ENCODE measurements around the gene NFIB.

NFIB gene

GRCh38 chr9:14147738-14148137, 166.2 kb downstream of the NFIB start:
- no peak for DNase-seq (ENCODE audit: low spot score)

GRCh38 chr9:14146201-14146874, 167.6 kb downstream of the NFIB start:
- no peak for DNase-seq (ENCODE audit: low spot score)

GRCh38 chr9:14144215-14144614, 169.7 kb downstream of the NFIB start:
- DNase-seq (ENCODE audit: low spot score): no peak

DNA sequence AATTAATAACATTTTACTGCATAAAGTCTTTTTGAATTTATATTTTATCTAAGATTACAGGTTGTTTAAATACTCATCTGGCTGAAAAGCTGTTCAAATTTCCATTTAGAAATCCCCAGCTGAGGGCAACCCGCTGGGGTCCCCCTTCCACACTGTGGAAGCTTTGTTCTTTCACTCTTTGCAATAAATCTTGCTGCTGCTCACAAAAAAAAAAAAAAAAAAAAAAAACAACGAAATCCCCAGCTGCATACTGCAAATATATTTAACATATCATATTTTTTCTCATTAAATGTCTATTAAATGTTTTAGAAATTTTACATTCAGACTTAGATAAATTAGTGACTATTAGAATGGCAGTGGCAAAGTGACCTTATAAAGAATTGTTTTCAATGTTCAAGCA, 172.2 kb downstream of the NFIB start:
- no peak for DNase-seq (ENCODE audit: low spot score)

DNA sequence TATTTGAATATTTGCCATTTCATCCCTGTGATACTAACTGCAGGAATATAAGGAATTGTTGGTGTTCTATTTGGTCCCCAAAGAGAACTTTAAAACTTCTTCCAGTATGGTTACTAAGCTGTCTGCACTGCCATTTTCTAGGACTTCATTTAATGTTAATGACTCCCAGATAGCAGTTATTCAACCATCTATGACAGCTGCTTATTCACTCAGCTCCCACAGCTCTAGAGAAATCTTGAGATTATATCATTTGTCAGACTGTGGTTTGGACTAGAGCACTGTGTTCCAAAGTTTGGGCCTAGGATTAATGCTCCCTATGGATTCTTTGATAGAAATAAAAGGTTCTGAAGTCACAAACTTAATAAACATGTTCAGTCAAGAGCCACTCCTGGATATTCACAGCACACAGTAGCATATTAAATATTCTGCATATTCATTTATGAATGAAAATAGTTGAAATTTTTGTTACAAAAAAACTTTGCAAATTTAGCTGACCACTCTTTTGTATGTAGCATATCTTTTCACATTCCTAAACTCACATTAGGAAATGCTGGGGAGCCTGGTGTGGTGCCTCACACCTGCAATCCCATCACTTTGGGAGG, 173.7 kb downstream of the NFIB start:
- no peak for DNase-seq (ENCODE audit: low spot score)

DNA sequence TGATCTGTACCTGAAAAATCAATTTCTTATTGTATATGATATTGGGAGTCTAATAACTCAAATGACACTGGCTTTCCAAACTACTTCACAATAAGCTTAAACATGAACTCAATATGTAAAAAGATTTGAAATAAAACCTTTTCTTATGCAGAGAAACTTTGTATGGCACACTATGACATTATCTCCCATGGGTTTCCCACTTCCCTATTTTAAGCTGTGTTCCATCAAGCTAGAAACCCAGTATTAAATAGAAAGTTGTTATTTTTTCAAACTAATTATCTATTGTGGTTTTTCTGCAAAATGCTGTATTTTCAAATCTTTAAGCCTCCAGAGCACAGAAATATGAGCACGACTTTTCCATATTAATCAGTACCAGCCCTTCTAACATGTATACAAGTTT, 174.7 kb downstream of the NFIB start:
- no peak for DNase-seq (ENCODE audit: low spot score)

- DNase-seq (ENCODE audit: low spot score): no peak
Measured at GRCh38 chr9:14136646-14137370, 177.1 kb downstream of the NFIB start.

DNA sequence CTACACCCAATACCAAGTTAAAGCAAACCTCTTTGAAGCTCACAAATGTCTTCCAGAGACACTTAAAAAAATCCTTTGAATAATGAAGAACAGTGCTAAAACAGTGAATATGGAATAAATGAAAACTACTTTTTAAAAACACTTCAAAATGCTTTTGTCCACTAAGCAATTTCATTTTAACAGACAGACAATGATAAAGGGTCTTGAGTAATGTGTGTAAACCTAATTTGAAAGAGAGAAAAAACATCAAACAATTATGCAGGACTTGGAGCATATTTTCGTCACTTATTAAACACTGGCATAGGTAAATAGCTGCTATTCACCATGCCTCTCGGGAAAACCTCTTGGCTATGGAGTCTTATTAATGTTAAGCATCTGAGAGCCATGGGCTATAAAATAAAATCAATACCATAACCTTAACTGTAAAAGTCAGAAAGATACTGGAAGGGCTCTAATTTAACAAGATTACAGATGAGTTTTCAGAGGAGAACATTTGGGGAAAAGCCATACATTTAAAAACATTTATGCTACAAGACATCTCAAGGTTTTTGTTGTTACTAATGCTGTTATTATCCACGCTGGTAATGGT, 177.8 kb downstream of the NFIB start:
- DNase-seq (ENCODE audit: low spot score): no peak

GRCh38 chr9:14135421-14135820, 178.5 kb downstream of the NFIB start:
- no peak for DNase-seq (ENCODE audit: low spot score)

DNA sequence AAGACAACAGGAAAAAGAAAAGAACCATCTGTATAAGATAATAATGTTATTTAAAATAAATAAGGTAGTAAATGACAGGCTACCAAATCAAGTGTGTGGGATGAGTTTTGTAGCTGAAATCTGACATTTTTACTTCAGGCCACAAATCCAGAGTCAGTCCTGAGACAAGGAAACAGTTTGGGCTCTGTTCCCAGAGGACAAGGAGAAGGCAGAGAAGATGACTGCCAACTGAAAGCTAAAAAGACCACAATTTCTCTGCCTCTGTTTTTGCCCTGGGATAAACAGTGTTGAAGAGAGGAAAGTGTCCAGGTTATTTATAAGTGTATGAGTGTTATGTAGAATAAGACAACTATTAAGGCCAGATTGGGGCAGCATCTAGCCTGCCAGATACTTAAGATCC, 180.5 kb downstream of the NFIB start:
- no peak for DNase-seq (ENCODE audit: low spot score)

GRCh38 chr9:14132775-14133174, 181.2 kb downstream of the NFIB start:
- no peak for DNase-seq (ENCODE audit: low spot score)

GRCh38 chr9:14131356-14132088, 182.4 kb downstream of the NFIB start:
- DNase-seq (ENCODE audit: low spot score): no peak

DNA sequence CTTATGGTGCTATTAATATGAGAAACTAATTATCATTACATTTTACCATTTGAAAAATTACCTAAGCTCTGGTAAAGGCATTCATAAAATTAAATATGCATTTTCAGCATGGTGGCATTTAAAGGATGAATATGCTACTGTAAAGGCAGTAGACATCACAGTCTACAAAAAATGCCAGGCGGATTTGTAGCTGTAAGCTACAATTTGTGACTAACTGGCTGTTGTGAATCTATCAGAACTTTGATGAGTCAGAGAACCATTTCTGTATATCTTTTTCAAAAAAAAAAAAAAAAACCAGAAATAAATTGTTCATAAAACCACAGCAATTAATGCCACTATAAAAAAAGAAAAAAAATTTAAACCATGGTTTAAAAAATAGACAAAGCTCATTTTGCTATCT, 186.3 kb downstream of the NFIB start:
- no peak for DNase-seq (ENCODE audit: low spot score)

DNA sequence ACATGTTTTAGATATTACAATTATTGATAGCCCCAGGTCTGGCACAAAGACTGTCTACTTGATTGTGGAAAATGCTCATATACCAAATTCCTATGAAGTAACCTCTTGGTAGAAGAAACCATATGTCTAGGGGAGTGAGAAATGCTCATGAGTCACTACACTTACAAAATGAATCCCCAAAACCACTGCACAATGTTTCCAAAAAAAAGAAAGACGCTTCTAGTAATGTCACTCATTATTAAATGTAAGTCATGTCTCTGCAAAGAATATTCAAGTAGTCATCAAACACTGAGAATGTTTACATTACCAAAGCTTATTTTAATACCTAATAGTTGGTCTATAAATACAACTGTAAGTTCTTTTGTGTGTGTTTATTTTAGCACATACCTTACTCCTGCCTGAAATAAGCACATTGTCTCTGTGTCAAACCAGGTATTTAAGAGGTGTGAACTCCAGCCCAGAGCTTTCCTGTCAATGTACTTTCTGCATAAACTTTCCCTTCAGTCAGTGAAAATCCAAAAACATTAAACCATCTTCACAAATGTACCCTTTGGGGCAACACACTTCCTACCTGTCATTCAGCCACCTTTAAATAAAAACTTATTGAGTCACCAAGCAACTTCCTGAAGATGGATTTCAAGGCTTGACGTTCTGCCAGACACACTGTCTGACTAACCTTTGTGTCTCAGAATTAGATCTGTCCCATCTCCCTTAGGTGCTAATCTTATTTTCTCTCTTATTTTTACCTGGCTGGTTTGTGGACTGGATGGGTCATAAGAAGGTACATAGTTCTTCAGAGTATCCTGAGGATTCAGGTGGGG, 194.0 kb downstream of the NFIB start:
- DNase-seq (ENCODE audit: low spot score): no peak

- DNase-seq (ENCODE audit: low spot score): no peak
Measured at GRCh38 chr9:14112226-14112625, 201.7 kb downstream of the NFIB start.

DNA sequence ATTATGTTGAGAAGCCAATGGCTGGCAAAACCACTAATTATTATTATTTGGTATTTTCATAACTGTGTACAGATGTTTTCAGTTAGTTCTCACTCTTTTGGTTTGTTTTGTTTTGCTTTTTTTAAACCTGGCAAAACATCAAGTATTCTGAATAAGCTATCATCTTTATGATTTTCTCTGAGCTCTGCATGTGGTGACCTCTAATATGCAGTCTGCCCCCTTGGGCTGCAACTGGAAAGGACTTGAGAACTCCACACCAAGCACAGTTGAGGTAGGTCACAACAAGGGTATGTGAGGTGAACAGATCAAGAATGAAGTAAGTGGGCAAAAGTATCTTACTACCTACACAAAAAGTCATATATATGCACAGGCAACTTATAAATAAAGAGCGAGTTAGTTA, 202.2 kb downstream of the NFIB start:
- DNase-seq (ENCODE audit: low spot score): no peak

GRCh38 chr9:14107977-14108376, 206.0 kb downstream of the NFIB start:
- DNase-seq (ENCODE audit: low spot score): no peak

DNA sequence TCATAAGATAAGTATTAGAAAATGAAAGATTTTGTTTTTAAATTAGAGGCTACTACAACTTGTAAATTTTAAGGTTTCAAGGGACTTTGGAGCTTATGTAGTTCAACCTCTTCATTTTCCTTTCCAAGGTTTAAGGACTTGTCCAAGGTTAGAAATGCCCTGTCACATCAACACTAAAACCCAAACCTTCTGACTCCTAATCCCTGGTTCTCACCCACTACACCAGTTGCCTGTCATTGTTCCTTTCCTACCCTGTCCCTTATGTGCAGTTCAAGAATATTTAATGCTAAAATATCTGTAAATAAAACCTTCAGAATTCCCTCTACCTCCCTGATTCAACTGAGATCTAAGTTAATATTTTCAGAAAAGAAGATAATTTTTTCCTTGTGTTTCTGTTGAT, 206.4 kb downstream of the NFIB start:
- DNase-seq (ENCODE audit: low spot score): no peak

GRCh38 chr9:14106699-14107098, 207.2 kb downstream of the NFIB start:
- no peak for DNase-seq (ENCODE audit: low spot score)

- DNase-seq (ENCODE audit: low spot score): no peak
Measured at GRCh38 chr9:14104496-14104895, 209.4 kb downstream of the NFIB start.

DNA sequence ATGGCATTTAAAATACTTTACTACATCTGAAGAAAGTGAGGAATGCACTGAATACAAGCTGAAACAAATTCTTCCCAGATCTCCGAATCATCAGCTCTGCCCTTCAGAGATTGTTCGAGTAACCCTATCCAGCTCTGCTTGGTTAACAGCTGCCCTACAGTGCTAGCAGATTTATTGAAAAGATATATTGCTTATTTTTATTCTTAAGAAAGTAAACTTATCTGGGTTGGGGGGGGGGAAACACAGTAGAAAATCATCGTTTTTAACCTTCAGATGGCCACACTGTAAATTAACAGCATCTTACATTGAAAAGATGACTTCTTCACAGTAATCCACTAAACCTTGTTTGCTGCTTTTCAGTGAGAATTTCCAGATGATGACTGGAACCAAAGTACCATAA, 210.8 kb downstream of the NFIB start:
- no peak for DNase-seq (ENCODE audit: low spot score)

DNA sequence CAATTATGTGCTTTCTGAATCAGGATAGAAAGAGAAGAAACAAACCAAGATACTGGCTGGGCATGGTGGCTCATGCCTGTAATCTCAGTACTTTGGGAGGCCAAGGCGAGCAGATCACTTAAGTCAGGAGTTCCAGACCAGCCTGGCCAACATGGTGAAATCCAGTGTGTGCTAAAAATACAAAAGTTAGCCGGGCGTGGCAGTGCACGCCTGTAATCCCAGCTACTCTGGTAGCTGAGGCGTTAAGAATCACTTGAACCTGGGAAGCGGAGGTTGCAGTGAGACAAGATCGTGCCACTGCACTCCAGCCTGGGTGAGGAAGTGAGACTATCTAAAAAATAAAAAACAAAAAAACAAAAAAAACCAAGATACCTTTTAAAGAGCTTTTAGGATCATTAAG, 214.2 kb downstream of the NFIB start:
- DNase-seq (ENCODE audit: low spot score): no peak

Data from NAMALWA (cell line).